Muscle layer of colon (tissue), 2 donors: ENCODE measurements around the gene C10orf90.

Experiments
- H3K27ac ChIP-seq: one replicate; pipeline ENCODE4 v1.7.0; 2013; ENCODE audit warnings: low read depth, mild to moderate bottlenecking, low read length, moderate library complexity
- H3K27me3 ChIP-seq, 2 donors: one replicate each; pipeline ENCODE4 v1.7.0; 2013; ENCODE audit warnings: low read length in 2 of 2, mild to moderate bottlenecking in 2 of 2; ENCODE audit not compliant: insufficient read depth in 2 of 2, control insufficient read depth in 1 of 2
- H3K36me3 ChIP-seq: one replicate; pipeline ENCODE4 v1.7.0; 2013; ENCODE audit warnings: mild to moderate bottlenecking, low read length; ENCODE audit not compliant: insufficient read depth
- H3K4me1 ChIP-seq: one replicate; pipeline ENCODE4 v1.7.0; 2013; ENCODE audit warnings: mild to moderate bottlenecking, low read length; ENCODE audit not compliant: insufficient read depth
- H3K4me3 ChIP-seq, 2 donors: one replicate each; pipeline ENCODE4 v1.7.0; 2013; ENCODE audit warnings: low read length in 2 of 2, low read depth in 1 of 2, mild to moderate bottlenecking in 1 of 2, moderate library complexity in 1 of 2
- H3K9ac ChIP-seq: one replicate; pipeline ENCODE4 v1.7.0; 2013; ENCODE audit warnings: low read length
- H3K9me3 ChIP-seq: one replicate; pipeline ENCODE4 v1.7.0; 2013; ENCODE audit warnings: mild to moderate bottlenecking, low read length
- donor health status: abdominal sarcoma.
- donor health status: Adenocarcinoma of cecum.

The C10orf90 gene

DNA sequence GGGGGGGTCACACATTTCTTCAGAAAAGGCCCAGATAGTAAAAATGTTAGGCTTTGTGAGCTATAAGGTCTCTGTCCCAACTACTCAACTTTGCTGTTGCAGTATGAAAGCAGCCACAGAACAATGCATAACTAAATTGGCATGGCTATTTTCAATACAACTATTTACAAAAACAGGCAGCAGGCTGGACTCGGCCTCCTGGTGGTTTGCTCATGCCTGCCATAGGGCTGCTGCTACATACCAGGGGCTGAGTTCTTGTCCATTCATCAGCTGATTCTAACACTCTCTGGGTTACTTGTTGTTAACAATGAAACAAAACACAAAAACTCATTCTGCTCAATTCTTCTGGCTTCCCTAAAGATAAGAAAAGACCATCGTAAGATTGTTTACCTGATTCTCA, 172.8 kb downstream of the C10orf90 start:
- Histone ChIP-seq H3K4me3 (no peak overlapping the region), H3K27me3 (no peaks in the 10 kb centered on the region), H3K9ac (no peak overlapping the region), H3K27ac (no peak overlapping the region), H3K4me1 (no peaks in the 10 kb centered on the region), H3K36me3 (no peaks in the 10 kb centered on the region), H3K9me3 (no peaks in the 10 kb centered on the region)

DNA sequence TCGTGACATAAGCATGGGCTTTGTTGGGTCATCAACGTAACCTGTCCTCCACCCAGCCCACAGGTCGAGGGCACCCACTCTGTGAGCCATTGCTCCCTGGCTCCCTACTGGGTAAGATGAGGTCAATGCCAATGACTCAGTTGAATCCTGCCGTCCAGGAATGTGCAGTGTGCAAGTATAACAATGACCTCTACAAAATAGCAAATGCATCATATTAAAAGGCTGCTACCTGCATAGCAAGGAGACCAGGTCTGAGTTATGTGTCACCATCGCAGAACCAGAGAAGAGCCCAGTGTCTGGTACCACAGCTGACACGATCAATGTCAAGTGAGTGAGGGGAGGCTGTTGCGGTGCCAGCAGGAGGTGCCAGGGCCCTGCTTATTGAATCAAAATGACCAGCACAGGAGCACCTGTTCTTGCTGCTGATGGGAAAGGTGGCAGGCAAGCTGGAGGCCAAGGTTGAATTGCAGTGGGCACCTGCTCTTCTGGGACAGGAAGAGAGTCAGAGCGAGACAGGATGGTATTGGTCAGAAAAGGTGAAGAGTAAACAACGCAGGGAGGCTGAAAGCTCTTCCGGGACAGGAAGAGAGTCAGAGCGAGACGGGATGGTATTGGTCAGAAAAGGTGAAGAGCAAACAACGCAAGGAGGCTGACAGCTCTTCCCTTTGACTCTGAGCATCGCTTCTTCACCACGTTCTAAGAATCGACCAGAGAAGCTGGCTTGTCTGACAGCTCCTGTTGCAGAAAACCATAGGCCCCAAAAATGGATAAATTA, 173.5 kb downstream of the C10orf90 start:
- no peaks in the 10 kb centered on the region for H3K4me1 ChIP-seq
- H3K36me3 ChIP-seq = no peaks in the 10 kb centered on the region
- no peak overlapping the region for H3K9ac ChIP-seq
- H3K4me3 ChIP-seq = no peak overlapping the region
- H3K27ac ChIP-seq = no peak overlapping the region
- no peaks in the 10 kb centered on the region for H3K9me3 ChIP-seq
- no peaks in the 10 kb centered on the region for H3K27me3 ChIP-seq

DNA sequence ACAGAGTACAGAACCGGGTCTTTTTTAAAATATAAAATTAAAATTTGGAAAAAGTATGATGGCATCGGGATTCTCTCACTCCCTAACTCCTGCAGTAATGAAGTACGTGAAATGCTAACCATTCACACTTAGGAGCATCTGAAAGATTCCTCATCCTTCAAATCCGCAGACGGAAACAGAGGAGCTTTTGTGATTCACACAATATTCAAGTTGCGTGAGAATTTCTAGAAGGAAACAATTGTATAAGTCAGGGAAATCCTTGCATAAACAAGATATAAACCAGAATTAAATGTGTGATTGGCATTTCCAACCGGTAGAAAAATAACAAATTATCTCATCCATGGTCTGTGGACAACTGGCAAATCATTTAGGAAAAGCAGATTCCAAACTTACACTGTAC, 179.0 kb downstream of the C10orf90 start:
- no peaks in the 10 kb centered on the region for H3K36me3 ChIP-seq
- no peaks in the 10 kb centered on the region for H3K9me3 ChIP-seq
- no peak overlapping the region for H3K4me3 ChIP-seq
- no peak overlapping the region for H3K27ac ChIP-seq
- no peaks in the 10 kb centered on the region for H3K4me1 ChIP-seq
- no peak overlapping the region for H3K9ac ChIP-seq
- H3K27me3 ChIP-seq = no peaks in the 10 kb centered on the region

DNA sequence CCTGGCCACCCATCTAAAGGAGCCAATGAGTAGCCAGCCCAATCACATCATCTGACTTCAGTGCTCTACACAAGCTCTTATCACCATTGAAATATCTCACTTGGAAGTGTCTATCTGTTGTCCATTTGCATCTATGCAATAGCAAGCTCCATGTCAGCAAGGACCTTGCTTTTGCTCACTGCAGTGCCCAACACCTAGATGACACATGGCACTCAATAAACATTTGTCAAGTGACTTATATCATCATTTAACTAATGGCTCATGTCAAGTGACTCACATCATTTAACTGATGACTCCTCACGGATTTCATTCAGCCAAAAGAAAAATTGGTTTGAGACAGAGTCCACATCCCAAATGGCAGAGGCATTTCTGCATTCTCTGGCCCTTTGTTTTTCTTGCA, 189.3 kb downstream of the C10orf90 start:
- no peaks in the 10 kb centered on the region for H3K4me1 ChIP-seq
- H3K27me3 ChIP-seq = no peaks in the 10 kb centered on the region
- H3K9me3 ChIP-seq = no peaks in the 10 kb centered on the region
- H3K27ac ChIP-seq = no peak overlapping the region
- no peak overlapping the region for H3K9ac ChIP-seq
- no peaks in the 10 kb centered on the region for H3K36me3 ChIP-seq
- no peak overlapping the region for H3K4me3 ChIP-seq

DNA sequence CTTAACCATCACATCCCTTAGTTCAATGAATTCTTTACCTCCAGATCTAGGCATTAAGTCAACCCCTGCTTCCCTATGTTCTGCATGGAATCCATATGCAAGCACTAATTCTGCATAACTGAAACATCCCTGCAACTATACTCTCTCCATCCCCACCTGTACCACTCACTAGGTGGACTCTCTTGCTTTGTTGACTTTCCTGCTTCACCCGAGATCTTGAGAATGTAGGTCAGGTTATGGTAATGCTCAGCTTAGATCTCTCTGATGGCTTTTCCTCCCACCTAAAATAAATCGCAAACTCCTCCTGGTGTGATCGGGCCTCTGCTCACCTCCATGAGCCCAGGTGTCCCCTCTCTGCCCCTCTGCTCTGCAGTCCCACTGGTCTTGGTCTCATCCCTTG, 189.8 kb downstream of the C10orf90 start:
- no peaks in the 10 kb centered on the region for H3K27me3 ChIP-seq
- H3K27ac ChIP-seq = no peak overlapping the region
- no peaks in the 10 kb centered on the region for H3K36me3 ChIP-seq
- no peaks in the 10 kb centered on the region for H3K4me1 ChIP-seq
- no peaks in the 10 kb centered on the region for H3K9me3 ChIP-seq
- no peak overlapping the region for H3K9ac ChIP-seq
- H3K4me3 ChIP-seq = no peak overlapping the region

DNA sequence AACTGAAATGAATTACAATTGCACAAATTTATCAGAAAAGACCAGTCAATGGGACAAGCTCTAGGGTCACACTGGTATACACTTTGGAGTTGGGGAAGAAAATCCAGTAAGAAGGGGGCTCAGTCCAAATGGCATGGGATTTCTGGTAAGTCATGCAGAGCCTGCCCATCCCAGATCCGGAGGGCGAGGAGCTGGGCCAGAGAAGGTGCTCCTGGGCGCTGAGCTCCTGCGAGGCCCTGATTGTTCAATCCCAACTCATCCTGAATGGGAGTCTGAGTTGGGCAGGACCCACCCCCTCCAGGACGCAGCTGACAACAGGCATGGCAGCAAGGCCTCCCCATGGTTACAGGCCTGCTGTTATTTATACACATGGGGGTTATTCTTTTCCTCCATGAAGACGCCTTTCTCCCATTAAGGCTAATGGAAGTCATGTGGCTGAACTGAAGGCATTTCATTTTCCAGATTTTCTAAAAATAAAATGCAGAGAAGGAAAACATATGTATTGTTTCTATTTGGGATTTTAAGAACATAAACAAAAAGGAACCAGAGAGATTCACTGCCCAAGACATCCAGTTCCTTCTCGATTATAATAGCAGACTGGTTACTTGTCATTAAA, 191.1 kb downstream of the C10orf90 start:
- no peaks in the 10 kb centered on the region for H3K4me1 ChIP-seq
- no peaks in the 10 kb centered on the region for H3K27me3 ChIP-seq
- H3K9ac ChIP-seq = no peak overlapping the region
- H3K36me3 ChIP-seq = no peaks in the 10 kb centered on the region
- H3K27ac ChIP-seq = no peak overlapping the region
- H3K4me3 ChIP-seq = no peak overlapping the region
- H3K9me3 ChIP-seq = no peaks in the 10 kb centered on the region

DNA sequence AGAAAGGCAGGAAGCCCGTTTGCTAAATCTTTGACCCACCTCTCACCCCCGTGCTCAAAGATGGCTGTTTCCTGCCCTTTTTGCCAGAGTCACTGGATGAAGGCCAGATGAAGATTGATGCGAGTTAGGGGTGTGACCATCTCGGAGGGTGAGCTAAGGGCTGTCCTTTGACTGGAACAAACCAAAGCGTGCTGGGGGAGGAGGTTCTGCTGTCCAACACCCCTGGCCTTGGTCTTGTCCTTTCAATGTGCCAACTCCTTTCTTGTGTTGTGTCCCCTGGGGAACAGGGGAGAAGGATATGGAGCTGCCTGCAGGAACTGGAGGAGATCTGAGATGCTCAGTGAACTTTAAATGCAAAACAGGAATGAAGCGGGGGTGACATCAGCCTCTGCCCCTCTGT, 191.9 kb downstream of the C10orf90 start:
- Histone ChIP-seq H3K9ac (no peak overlapping the region), H3K4me1 (no peaks in the 10 kb centered on the region), H3K36me3 (no peaks in the 10 kb centered on the region), H3K27me3 (no peaks in the 10 kb centered on the region), H3K4me3 (no peak overlapping the region), H3K27ac (no peak overlapping the region), H3K9me3 (no peaks in the 10 kb centered on the region)

DNA sequence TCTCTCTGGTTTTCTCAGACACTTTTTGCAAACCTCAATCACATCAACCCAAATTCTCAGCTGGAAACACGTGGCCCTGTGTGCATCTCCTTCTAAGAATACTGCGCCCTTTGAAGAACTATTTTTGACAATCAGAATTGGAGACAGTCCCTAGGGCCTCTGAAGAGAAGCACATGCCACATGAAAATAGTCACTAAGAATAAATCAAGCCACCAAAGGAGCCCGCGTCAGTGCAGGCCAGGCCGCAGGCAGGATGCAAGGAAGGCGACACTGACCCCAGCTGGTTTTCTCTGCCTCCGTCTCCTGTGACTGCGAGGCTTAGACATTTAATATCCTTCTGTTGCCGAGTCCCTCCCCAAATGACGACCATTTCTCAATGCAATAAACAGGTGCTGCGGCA, 194.2 kb downstream of the C10orf90 start:
- Histone ChIP-seq H3K27me3 (no peaks in the 10 kb centered on the region), H3K4me3 (no peak overlapping the region), H3K9ac (no peak overlapping the region), H3K36me3 (no peaks in the 10 kb centered on the region), H3K9me3 (no peaks in the 10 kb centered on the region), H3K4me1 (no peaks in the 10 kb centered on the region), H3K27ac (no peak overlapping the region)

DNA sequence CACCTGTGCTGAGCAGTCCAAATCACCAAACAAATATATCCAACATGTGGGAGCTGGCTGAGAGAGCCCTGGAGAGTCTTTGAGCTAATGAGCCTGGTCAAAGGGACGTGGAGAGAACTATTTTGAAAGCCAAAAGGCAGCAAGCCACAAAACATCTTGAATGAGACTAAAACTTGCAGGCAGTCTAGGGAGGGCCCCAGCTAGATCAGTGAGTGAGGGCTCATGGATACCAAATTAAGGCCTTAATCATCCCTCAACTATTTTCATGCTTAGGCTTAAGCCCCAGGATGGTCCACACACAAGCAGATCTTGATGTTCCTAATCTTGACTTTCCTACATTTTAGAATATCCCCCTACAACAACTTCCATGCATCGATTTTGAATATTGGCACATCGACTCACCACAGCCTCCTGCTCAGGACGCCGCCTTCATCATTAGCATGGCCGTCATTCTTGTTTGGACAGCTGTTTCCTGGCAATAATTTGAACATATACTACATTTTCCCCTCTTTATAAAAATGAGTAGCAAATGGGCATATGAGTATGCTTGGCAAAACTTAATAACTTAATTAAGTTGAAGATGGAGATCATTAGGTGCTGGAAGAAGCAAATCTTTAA, 195.3 kb downstream of the C10orf90 start:
- H3K36me3 ChIP-seq = no peaks in the 10 kb centered on the region
- H3K9ac ChIP-seq = no peak overlapping the region
- H3K4me3 ChIP-seq = no peak overlapping the region
- H3K4me1 ChIP-seq = no peaks in the 10 kb centered on the region
- H3K27ac ChIP-seq = no peak overlapping the region
- no peaks in the 10 kb centered on the region for H3K9me3 ChIP-seq
- H3K27me3 ChIP-seq = no peaks in the 10 kb centered on the region

DNA sequence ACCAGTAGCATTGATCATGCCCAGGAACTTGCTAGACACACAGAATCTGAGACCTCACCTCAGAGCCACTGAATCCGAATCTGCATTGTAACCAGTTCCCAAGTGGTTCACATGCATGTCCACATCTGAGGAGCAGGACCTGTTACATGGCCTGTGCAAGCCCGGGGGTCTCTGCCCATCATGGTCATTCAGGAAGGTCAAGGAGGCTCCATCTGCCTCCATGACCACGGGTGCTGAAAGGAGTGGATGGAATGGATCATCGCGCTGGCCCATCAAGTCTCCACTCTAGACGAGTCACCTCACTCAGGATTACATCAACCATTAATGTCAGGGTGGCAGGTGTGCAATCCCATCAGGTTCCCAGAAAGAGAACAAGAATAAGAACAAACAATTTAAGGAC, 196.5 kb downstream of the C10orf90 start:
- H3K4me3 ChIP-seq = no peak overlapping the region
- no peaks in the 10 kb centered on the region for H3K27me3 ChIP-seq
- no peaks in the 10 kb centered on the region for H3K9me3 ChIP-seq
- no peaks in the 10 kb centered on the region for H3K4me1 ChIP-seq
- no peak overlapping the region for H3K9ac ChIP-seq
- H3K36me3 ChIP-seq = no peaks in the 10 kb centered on the region
- no peak overlapping the region for H3K27ac ChIP-seq

DNA sequence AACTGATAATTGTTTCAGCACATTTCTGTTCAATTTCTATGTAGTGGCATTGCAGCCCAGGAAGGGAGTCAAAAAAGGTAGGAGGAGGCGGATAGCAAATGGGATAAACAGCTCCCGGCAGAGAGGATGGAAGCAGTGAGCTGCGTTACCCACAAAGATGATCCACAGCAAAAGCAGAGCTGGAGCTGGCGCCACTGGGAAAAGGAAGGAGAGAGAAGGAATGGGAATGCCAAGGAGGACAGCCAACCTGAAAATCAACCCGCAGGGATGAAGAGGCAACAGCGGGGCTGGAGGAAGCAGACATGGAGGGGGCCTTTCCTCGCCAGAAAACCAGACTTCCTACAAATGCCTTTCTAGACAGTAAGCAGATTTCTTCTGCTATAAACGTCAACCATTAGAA, 199.5 kb downstream of the C10orf90 start:
- H3K27me3 ChIP-seq = no peaks in the 10 kb centered on the region
- H3K9me3 ChIP-seq = no peaks in the 10 kb centered on the region
- H3K36me3 ChIP-seq = no peaks in the 10 kb centered on the region
- no peaks in the 10 kb centered on the region for H3K4me1 ChIP-seq
- H3K9ac ChIP-seq = no peak overlapping the region
- no peak overlapping the region for H3K4me3 ChIP-seq
- no peak overlapping the region for H3K27ac ChIP-seq

DNA sequence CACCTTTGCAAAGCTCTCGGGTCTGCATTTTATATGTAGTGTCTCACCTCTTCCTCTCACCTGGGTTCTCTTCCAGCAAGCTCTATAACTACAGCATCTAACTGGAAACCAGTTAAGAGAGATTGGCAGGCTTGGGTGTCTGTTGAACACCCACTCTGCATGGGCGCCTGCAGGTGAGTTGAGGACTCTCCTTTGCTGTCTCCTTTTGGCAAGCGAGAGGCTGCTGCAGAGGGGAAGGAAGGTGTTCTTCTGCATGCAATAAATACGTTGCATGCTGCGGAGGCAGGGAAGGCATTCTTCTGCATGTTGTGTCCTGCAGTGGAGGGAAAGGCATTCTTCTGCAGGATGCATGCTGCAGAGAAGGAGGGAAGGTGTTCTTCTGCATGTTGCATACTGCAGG, 200.8 kb downstream of the C10orf90 start:
- Histone ChIP-seq H3K4me1 (no peaks in the 10 kb centered on the region), H3K9ac (no peak overlapping the region), H3K9me3 (no peaks in the 10 kb centered on the region), H3K27me3 (no peaks in the 10 kb centered on the region), H3K4me3 (no peak overlapping the region), H3K36me3 (no peaks in the 10 kb centered on the region), H3K27ac (no peak overlapping the region)
